H9 (cell line): ENCODE data around the gene USPL1. TPM values are rescaled to one million over a fixed set of nuclear protein-coding genes. Genes with fewer than 3 reads are reported as not detected.

ENCODE experiments used
- DNase-seq: peaks from one replicate; pipeline ENCODE4 v3.0.0-alpha.2; 2017
- H2AFZ ChIP-seq: one replicate; pipeline ENCODE4 v1.6.1; 2013; ENCODE audit warnings: mild to moderate bottlenecking, low read length, control low read depth, moderate library complexity
- H2AK5ac ChIP-seq: 2 replicates; pipeline ENCODE4 v1.6.1; 2013; ENCODE audit warnings: low read length, control low read depth, mixed read lengths; ENCODE audit not compliant: insufficient read length
- H2BK120ac ChIP-seq: one replicate; pipeline ENCODE4 v1.6.1; 2013; ENCODE audit warnings: low read depth, mild to moderate bottlenecking, low read length, control low read depth, inconsistent platforms; ENCODE audit not compliant: poor library complexity, severe bottlenecking
- H2BK12ac ChIP-seq: 2 replicates; pipeline ENCODE4 v1.6.1; 2013; ENCODE audit warnings: low read length, control low read depth, mixed read lengths, low read depth; ENCODE audit not compliant: insufficient read length
- H2BK15ac ChIP-seq: 2 replicates; pipeline ENCODE4 v1.6.1; 2013; ENCODE audit warnings: low read depth, low read length, control low read depth
- H2BK20ac ChIP-seq: one replicate; pipeline ENCODE4 v1.6.1; 2013; ENCODE audit warnings: low read depth, mild to moderate bottlenecking, low read length, control low read depth, inconsistent platforms; ENCODE audit not compliant: poor library complexity, severe bottlenecking
- H2BK5ac ChIP-seq: 2 replicates; pipeline ENCODE4 v1.6.1; 2013; ENCODE audit warnings: low read length, control low read depth, mixed read lengths; ENCODE audit not compliant: insufficient read length
- H3K14ac ChIP-seq: 2 replicates; pipeline ENCODE4 v1.6.1; 2013; ENCODE audit warnings: low read length, control low read depth; ENCODE audit not compliant: insufficient read depth
- H3K18ac ChIP-seq: 2 replicates; pipeline ENCODE4 v1.6.1; 2013; ENCODE audit warnings: low read depth, mild to moderate bottlenecking, mixed read lengths, low read length, control low read depth; ENCODE audit not compliant: insufficient read length
- H3K23ac ChIP-seq: 2 replicates; pipeline ENCODE4 v1.6.1; 2013; ENCODE audit warnings: low read length, control low read depth, mixed read lengths, low read depth; ENCODE audit not compliant: insufficient read length
- H3K23me2 ChIP-seq: 2 replicates; pipeline ENCODE4 v1.6.1; 2013; ENCODE audit warnings: low read depth, mild to moderate bottlenecking, mixed read lengths, low read length, control low read depth; ENCODE audit not compliant: insufficient read length, poor library complexity, severe bottlenecking
- H3K27ac ChIP-seq: 2 replicates; pipeline ENCODE4 v1.5.1; 2013; ENCODE audit warnings: low read length, control low read depth, mixed read lengths, low read depth; ENCODE audit not compliant: insufficient read length
- H3K27me3 ChIP-seq: 2 replicates; pipeline ENCODE4 v1.6.1; 2013; ENCODE audit warnings: low read length, control low read depth, inconsistent platforms; ENCODE audit not compliant: insufficient read depth
- H3K4ac ChIP-seq: 2 replicates; pipeline ENCODE4 v1.6.1; 2013; ENCODE audit warnings: low read depth, mild to moderate bottlenecking, control low read depth, inconsistent platforms, low read length, moderate library complexity
- H3K4me1 ChIP-seq: 2 replicates; pipeline ENCODE4 v1.6.1; 2013; ENCODE audit warnings: low read length, control low read depth, inconsistent platforms; ENCODE audit not compliant: insufficient read depth
- H3K4me2 ChIP-seq: 2 replicates; pipeline ENCODE4 v1.6.1; 2013; ENCODE audit warnings: low read length, control low read depth, mixed read lengths; ENCODE audit not compliant: insufficient read length, insufficient read depth
- H3K56ac ChIP-seq: 2 replicates; pipeline ENCODE4 v1.6.1; 2013; ENCODE audit warnings: low read depth, mild to moderate bottlenecking, mixed read lengths, low read length, control low read depth; ENCODE audit not compliant: insufficient read length
- H3K79me1 ChIP-seq: 2 replicates; pipeline ENCODE4 v1.6.1; 2013; ENCODE audit warnings: low read depth, mild to moderate bottlenecking, moderate library complexity, low read length, control low read depth, inconsistent platforms; ENCODE audit not compliant: insufficient read depth, poor library complexity, severe bottlenecking
- H3K79me2 ChIP-seq: 2 replicates; pipeline ENCODE4 v1.6.1; 2013; ENCODE audit warnings: low read length, control low read depth, inconsistent platforms; ENCODE audit not compliant: insufficient read depth
- H3K9ac ChIP-seq: 2 replicates; pipeline ENCODE4 v1.6.1; 2013; ENCODE audit warnings: low read length, control low read depth, mixed read lengths; ENCODE audit not compliant: insufficient read length; ENCODE audit errors: extremely low read depth
- H3K9me3 ChIP-seq: one replicate; pipeline ENCODE4 v1.6.1; 2013; ENCODE audit warnings: low read depth, low read length, inconsistent platforms; ENCODE audit not compliant: control insufficient read depth
- H3T11ph ChIP-seq: one replicate; pipeline ENCODE4 v1.6.1; 2013; ENCODE audit warnings: mild to moderate bottlenecking, low read length, control low read depth, inconsistent platforms
- H4K20me1 ChIP-seq: one replicate; pipeline ENCODE4 v1.6.1; 2013; ENCODE audit not compliant: control insufficient read depth, insufficient read length, insufficient read depth
- H4K5ac ChIP-seq: 2 replicates; pipeline ENCODE4 v1.6.1; 2013; ENCODE audit warnings: low read depth, mild to moderate bottlenecking, mixed read lengths, low read length, control low read depth; ENCODE audit not compliant: insufficient read length
- H4K8ac ChIP-seq: replicated peaks from 2 replicates; pipeline ENCODE4 v1.6.1; 2013; ENCODE audit warnings: low read length, control low read depth, mixed read lengths, low read depth; ENCODE audit not compliant: insufficient read length
- H4K91ac ChIP-seq: 2 replicates; pipeline ENCODE4 v1.6.1; 2013; ENCODE audit warnings: low read depth, mild to moderate bottlenecking, moderate library complexity, mixed read lengths, low read length, control low read depth; ENCODE audit not compliant: insufficient read length
- H3K27ac Mint-ChIP-seq, 3 experiments: 2 replicates in 2 of 3; 3 replicates in 1 of 3; pipeline ENCODE4 v1.8.0; 2020 to 2021; ENCODE audit warnings: mixed read lengths in 3 of 3, mild to moderate bottlenecking in 1 of 3, moderate library complexity in 1 of 3
- H3K27me3 Mint-ChIP-seq: 2 replicates; pipeline ENCODE4 v1.8.0; 2021; ENCODE audit warnings: low read depth, mild to moderate bottlenecking, moderate library complexity, mixed read lengths
- H3K36me3 Mint-ChIP-seq, 3 experiments: 2 replicates in 2 of 3; 3 replicates in 1 of 3; pipeline ENCODE4 v1.8.0; 2020 to 2021; ENCODE audit warnings: low read depth in 3 of 3, mixed read lengths in 3 of 3; ENCODE audit not compliant: insufficient read depth in 1 of 3
- H3K4me1 Mint-ChIP-seq, 2 experiments: 2 replicates each; pipeline ENCODE4 v1.8.0; 2020; ENCODE audit warnings: mixed read lengths in 2 of 2
- H3K4me3 Mint-ChIP-seq, 2 experiments: 2 replicates in 1 of 2; 3 replicates in 1 of 2; pipeline ENCODE4 v1.8.0; 2020 to 2021; ENCODE audit warnings: mild to moderate bottlenecking in 2 of 2, mixed read lengths in 2 of 2, moderate library complexity in 1 of 2
- H3K9me3 Mint-ChIP-seq, 2 experiments: 2 replicates in 1 of 2; 3 replicates in 1 of 2; pipeline ENCODE4 v1.8.0; 2020; ENCODE audit warnings: mild to moderate bottlenecking in 2 of 2, mixed read lengths in 2 of 2, moderate library complexity in 1 of 2
- CTCF ChIP-seq: fragments of 200-600 bp; sonication (generic); conservative IDR thresholded peaks from 3 replicates; pipeline ENCODE4 v1.8.0; 2021; ENCODE audit warnings: antibody characterized with exemption, mild to moderate bottlenecking
- WGBS: extraction: QIAGEN DNeasy Blood & Tissue Kit; methylation state at CpG from one replicate; pipeline ENCODE4 v1.1.7; 2013; ENCODE audit warnings: missing lambda C conversion rate, low lambda C conversion rate, mixed read lengths; ENCODE audit not compliant: insufficient read length; ENCODE audit errors: extremely low coverage; 5-methylcytosine and 5-hydroxymethylcytosine counted together
- total RNA-seq: library from RNA; stranded (reverse); gene quantifications from 2 replicates; pipeline ENCODE4 v1.2.1, GENCODE V29; 2021

Gene USPL1
- total RNA-seq, 1 experiment from 2014 or later: 17.6 TPM

GRCh38 chr13:30577401-30577852 lies 40.3 kb upstream of the USPL1 start:
- no peak overlapping the region for H4K91ac ChIP-seq
- H3K4ac ChIP-seq: no peak overlapping the region
- no peaks in the 10 kb centered on the region for H4K20me1 ChIP-seq
- no peaks in the 10 kb centered on the region for H3K79me2 ChIP-seq
- no peak overlapping the region for H2BK15ac ChIP-seq
- no peaks in the 10 kb centered on the region for H3K79me1 ChIP-seq
- H3K18ac ChIP-seq: no peak overlapping the region
- H3K9me3 Mint-ChIP-seq: no peaks in the 10 kb centered on the region
- H2AFZ ChIP-seq: no peak overlapping the region
- TF ChIP-seq CTCF: no peak
- H3K4me3 Mint-ChIP-seq: no peak overlapping the region
- no peak for DNase-seq
- no peaks in the 10 kb centered on the region for H3K9me3 ChIP-seq
- H3K4me1 ChIP-seq: no peaks in the 10 kb centered on the region
- H4K5ac ChIP-seq: no peak overlapping the region
- no peak overlapping the region for H2BK12ac ChIP-seq
- no peak overlapping the region for H3K27ac ChIP-seq
- no peak overlapping the region for H3K4me2 ChIP-seq
- no peak overlapping the region for H2BK120ac ChIP-seq
- no peak overlapping the region for H3K23ac ChIP-seq
- no peak overlapping the region for H3T11ph ChIP-seq
- peaks cover 7 to 8% of the 10 kb centered on the region in 2 experiments for H3K4me1 Mint-ChIP-seq
- no peaks in the 10 kb centered on the region for H3K27me3 Mint-ChIP-seq
- H3K27me3 ChIP-seq: no peaks in the 10 kb centered on the region
- no peak overlapping the region for H2BK5ac ChIP-seq
- no peak overlapping the region for H2AK5ac ChIP-seq
- no peak overlapping the region for H3K9ac ChIP-seq
- no peak overlapping the region for H4K8ac ChIP-seq
- WGBS: no CpG with 5 or more reads among the region's 6 CpGs
- H2BK20ac ChIP-seq: no peak overlapping the region
- H3K23me2 ChIP-seq: no peaks in the 10 kb centered on the region
- H3K56ac ChIP-seq: no peak overlapping the region
- H3K27ac Mint-ChIP-seq: 0 out of 7 replicates have a peak overlapping the region, but pooled peaks of 1 of the 3 experiments have one; percentile 21
- no peaks in the 10 kb centered on the region for H3K36me3 Mint-ChIP-seq
- no peak overlapping the region for H3K14ac ChIP-seq
